Calu3 (cell line): ENCODE data around the gene CDKN2C. TPM values are rescaled to one million over a fixed set of nuclear protein-coding genes. Genes with fewer than 3 reads are reported as not detected.

Experiments
- BruUV-seq: library from RNA; stranded (reverse); fragments of 400-500 nt; replicated peaks from 2 replicates; lab custom pipeline; 2021; lab: Mats Ljungman, UMichigan
- CTCF ChIA-PET: fragments of 300-600 bp; sonication (Branson Sonifier 250); formaldehyde crosslinking; loops from one replicate; lab custom pipeline; 2022; ENCODE audit warnings: antibody characterized with exemption; lab: Charles Lee
- DNase-seq: peaks from one replicate; pipeline ENCODE4 v3.0.0; 2022
- H3K27ac Mint-ChIP-seq: one replicate; pipeline ENCODE4 v1.8.0; 2022; ENCODE audit warnings: mixed read lengths; ENCODE audit not compliant: unreplicated experiment
- H3K27me3 Mint-ChIP-seq: one replicate; pipeline ENCODE4 v1.8.0; 2022; ENCODE audit warnings: mixed read lengths; ENCODE audit not compliant: unreplicated experiment
- H3K36me3 Mint-ChIP-seq: one replicate; pipeline ENCODE4 v1.8.0; 2022; ENCODE audit warnings: mild to moderate bottlenecking, moderate library complexity, mixed read lengths; ENCODE audit not compliant: insufficient read depth, unreplicated experiment
- H3K4me1 Mint-ChIP-seq: one replicate; pipeline ENCODE4 v1.8.0; 2022; ENCODE audit warnings: mild to moderate bottlenecking, low read depth, mixed read lengths; ENCODE audit not compliant: unreplicated experiment
- H3K4me3 Mint-ChIP-seq: one replicate; pipeline ENCODE4 v1.8.0; 2022; ENCODE audit warnings: mild to moderate bottlenecking, low read depth, moderate library complexity, mixed read lengths; ENCODE audit not compliant: unreplicated experiment
- H3K9me3 Mint-ChIP-seq: one replicate; pipeline ENCODE4 v1.8.0; 2022; ENCODE audit warnings: low read depth, mixed read lengths; ENCODE audit not compliant: unreplicated experiment
- intact Hi-C: fragments of 100-400 bp; cut with micrococcal nuclease; formaldehyde crosslinking; loops from one replicate; pipeline ENCODE4 v1.10.0; 2022; ENCODE audit not compliant: unreplicated experiment
- total RNA-seq: library from RNA; stranded (reverse); gene quantifications from 2 replicates; pipeline ENCODE4 v1.2.3, GENCODE V29; 2022
- TF ChIP-seq, protein P1 (sequence below): fragments of 200-600 bp; IDR thresholded peaks from one replicate; pipeline ENCODE4 v1.8.0; 2022; ENCODE audit warnings: antibody characterized with exemption; ENCODE audit not compliant: unreplicated experiment

Gene CDKN2C
- total RNA-seq, 1 experiment from 2014 or later, result 40.2 TPM

DNA sequence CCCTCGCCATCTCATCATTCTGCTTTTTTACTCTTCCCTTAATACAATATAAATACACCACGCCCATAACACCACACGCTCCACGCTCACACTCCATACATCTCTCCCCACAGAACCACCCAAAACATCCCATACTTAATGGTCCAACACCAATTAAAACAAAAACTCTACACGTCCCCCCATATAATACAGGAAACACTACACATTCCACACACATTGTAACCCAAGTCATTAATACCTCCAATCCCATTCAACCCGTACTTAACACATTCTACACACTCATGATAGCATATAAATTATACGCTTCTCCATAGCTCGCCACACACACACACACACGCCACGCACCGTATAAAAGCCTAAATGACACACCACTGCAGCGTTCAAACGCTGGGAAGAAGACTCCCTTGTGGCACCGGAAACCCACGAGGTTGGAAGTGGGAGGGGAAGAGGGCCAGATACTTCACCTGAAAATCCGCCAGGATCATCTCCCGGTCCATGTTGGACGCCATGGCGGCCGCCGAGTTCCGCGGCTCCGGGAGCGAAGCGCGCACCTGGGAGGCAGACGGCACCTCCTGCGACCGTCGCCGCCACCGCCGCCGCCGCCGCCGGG is 10.6 kb upstream of the CDKN2C start:
- no TSS peak for BruUV-seq

DNA sequence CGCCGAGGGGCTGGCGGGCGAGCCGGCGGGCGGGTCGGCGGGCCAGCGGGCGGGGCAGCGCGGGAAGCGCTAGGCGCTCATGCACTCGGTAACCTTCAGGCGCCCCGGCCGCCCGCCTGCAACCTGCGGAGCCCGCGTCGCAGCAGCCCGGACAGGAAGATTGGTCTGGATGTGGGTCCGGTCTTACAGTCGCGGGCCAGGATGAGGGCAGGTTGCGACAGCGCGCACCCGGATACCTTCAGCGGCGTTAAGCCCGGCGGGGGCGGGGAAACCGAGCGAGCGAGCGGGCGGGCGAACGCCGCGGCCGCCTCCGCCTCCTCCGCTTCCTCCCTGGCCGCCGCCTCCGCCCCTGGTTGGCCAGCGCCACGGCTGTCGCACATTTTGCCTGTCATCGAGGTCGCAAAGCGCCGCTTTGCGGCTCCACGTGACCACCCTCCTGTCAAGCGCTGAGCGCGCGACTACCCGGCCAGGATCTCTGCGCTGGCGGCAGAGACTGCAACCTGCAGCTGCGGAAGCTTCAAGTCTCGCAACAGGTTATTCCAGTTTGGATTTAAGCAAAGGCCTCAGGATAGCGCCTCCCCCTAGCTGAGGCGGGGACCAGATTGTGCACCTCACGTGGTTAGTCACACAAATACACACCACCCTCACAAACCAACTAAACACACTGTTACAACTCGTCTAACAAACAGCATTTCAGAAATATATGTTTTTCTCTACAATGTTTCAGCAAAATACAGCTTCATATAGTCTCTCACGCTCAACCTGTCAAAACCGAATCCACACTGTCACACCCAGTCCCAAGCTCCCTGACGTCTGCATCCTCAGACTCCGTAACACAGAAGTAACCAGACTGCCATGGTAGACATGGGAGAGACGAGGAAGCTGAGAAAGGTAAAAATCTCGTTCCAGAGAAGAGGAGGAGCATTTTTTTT is 9.9 kb upstream of the CDKN2C start, which contains the start of gene FAF1:
TSS of gene FAF1 (minus strand) at position 355 of the 932 bp plus-strand sequence. CDS start 456 bp downstream, outside the sequence.
- TF ChIP-seq, protein P1, sequence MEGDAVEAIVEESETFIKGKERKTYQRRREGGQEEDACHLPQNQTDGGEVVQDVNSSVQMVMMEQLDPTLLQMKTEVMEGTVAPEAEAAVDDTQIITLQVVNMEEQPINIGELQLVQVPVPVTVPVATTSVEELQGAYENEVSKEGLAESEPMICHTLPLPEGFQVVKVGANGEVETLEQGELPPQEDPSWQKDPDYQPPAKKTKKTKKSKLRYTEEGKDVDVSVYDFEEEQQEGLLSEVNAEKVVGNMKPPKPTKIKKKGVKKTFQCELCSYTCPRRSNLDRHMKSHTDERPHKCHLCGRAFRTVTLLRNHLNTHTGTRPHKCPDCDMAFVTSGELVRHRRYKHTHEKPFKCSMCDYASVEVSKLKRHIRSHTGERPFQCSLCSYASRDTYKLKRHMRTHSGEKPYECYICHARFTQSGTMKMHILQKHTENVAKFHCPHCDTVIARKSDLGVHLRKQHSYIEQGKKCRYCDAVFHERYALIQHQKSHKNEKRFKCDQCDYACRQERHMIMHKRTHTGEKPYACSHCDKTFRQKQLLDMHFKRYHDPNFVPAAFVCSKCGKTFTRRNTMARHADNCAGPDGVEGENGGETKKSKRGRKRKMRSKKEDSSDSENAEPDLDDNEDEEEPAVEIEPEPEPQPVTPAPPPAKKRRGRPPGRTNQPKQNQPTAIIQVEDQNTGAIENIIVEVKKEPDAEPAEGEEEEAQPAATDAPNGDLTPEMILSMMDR, result peak; percentile 51
- H3K27ac Mint-ChIP-seq, result peak within 1 kb of the TSS; percentile 67
- intact Hi-C loops, result loop anchor here (10.0 kb wide), 1 partner anchor 185 kb away; no protein-coding TSS in a partner anchor
- H3K27me3 Mint-ChIP-seq, result no peaks in the 10 kb centered on the region
- H3K36me3 Mint-ChIP-seq, result peaks cover 20% of the 10 kb centered on the region
- no peaks in the 10 kb centered on the region for H3K9me3 Mint-ChIP-seq
- DNase-seq, result peak; percentile 98
- peak within 1 kb of the TSS; percentile 83 for H3K4me3 Mint-ChIP-seq
- H3K4me1 Mint-ChIP-seq, result peaks cover 18% of the 10 kb centered on the region
- BruUV-seq, result no TSS peak
- CTCF ChIA-PET, result interaction anchor here (0.8 to 1.5 kb wide), 3 partner anchors 87 to 232 kb away, joined by 3 to 7 read pairs (median 4); no protein-coding TSS in a partner anchor

More for the DNA sequence above, 10.6 kb upstream of the CDKN2C start:
- H3K27me3 Mint-ChIP-seq, result no peaks in the 10 kb centered on the region
- H3K36me3 Mint-ChIP-seq, result peaks cover 20% of the 10 kb centered on the region
- no peaks in the 10 kb centered on the region for H3K9me3 Mint-ChIP-seq
- intact Hi-C loops, result loop anchor here (10.0 kb wide), 1 partner anchor 185 kb away; no protein-coding TSS in a partner anchor
- H3K4me1 Mint-ChIP-seq, result peaks cover 18% of the 10 kb centered on the region
- DNase-seq, result no peak
- peak overlapping the region; percentile 67 for H3K27ac Mint-ChIP-seq
- peak overlapping the region; percentile 83 for H3K4me3 Mint-ChIP-seq
- CTCF ChIA-PET, result interaction anchor here (0.6 kb wide), 1 partner anchor 1349 kb away, joined by 3 read pairs; no protein-coding TSS in a partner anchor
- TF ChIP-seq, protein P1, result no peak

DNA sequence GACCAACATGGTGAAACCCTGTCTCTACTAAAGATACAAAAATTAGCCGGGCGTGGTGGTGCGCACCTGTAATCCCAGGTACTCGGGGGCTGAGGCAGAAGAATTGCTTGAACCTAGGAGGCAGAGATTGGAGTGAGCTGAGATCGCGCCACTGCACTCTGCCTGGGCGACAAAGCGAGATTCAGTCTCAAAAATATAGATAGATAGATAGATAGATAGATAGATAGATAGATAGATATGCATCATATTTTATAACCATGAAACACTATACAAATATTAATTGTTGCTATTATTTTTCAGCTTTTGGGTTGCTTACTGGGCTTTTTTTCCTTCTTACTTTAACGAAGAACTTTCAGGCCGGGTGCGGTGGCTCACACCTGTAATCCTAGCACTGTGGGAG is 5.2 kb upstream of the CDKN2C start:
- no TSS peak for BruUV-seq
- no peak for DNase-seq
- Mint-ChIP-seq H3K36me3 (peaks cover 35% of the 10 kb centered on the region), H3K9me3 (no peaks in the 10 kb centered on the region), H3K4me1 (peaks cover 14% of the 10 kb centered on the region), H3K4me3 (no peak overlapping the region), H3K27ac (no peak overlapping the region), H3K27me3 (no peaks in the 10 kb centered on the region)
- CTCF ChIA-PET, result no interaction called here
- intact Hi-C loops, result loop anchor here (5.0 kb wide), 2 partner anchors 38 to 93 kb away; no protein-coding TSS in a partner anchor
- TF ChIP-seq, protein P1, result no peak

DNA sequence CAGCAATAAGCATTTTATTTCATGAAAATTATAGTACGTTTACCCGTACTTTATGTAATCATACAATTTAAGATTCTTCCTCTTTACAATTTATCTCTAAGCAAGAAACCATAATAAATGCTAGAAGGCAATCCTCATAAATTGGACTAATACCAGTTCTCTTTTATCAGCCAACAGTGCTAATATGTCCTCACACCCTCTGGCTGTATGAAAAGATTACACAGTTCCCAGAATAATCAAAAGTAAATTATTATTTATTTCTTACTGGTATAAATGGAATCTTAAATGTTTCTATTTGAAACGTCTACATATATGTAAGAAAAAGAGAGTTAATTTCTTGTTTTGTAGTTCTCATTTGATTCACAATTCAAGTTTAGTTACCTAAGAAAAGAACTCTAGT is 3.1 kb upstream of the CDKN2C start:
- TF ChIP-seq, protein P1, result no peak
- intact Hi-C loops, result loop anchor here (2.0 to 5.0 kb wide), 3 partner anchors 16 to 95 kb away; no protein-coding TSS in a partner anchor
- Mint-ChIP-seq H3K4me3 (peak overlapping the region; percentile 89), H3K36me3 (peaks cover 43% of the 10 kb centered on the region), H3K27ac (peak overlapping the region; percentile 72), H3K9me3 (no peaks in the 10 kb centered on the region), H3K27me3 (no peaks in the 10 kb centered on the region), H3K4me1 (peaks cover 8% of the 10 kb centered on the region)
- BruUV-seq, result no TSS peak
- DNase-seq, result no peak
- CTCF ChIA-PET, result no interaction called here
